Spleen (tissue), 11 donors: ENCODE data around the gene YAE1. TPM values are rescaled to one million over a fixed set of nuclear protein-coding genes. Genes with fewer than 3 reads are reported as not detected.

ENCODE experiments used
- DNase-seq: peaks from one replicate; pipeline ENCODE4 v3.0.0-alpha.2; 2020
- H3K27ac ChIP-seq, 8 donors: fragments of 200-600 bp; sonication (generic) in 7 of 8; 1 replicate in 4 of 8; 2 replicates in 4 of 8; pipeline versions ENCODE4 v1.5.0 to v1.8.0; 2016 to 2021; ENCODE audit warnings: inconsistent platforms in 4 of 8, mild to moderate bottlenecking in 4 of 8, moderate library complexity in 1 of 8
- H3K27me3 ChIP-seq, 7 donors: fragments of 200-600 bp; sonication (generic) in 6 of 7; replicated peaks in 1 of 7; 1 replicate in 4 of 7; 2 replicates in 3 of 7; pipeline versions ENCODE4 v1.5.0 to v1.8.0; 2016 to 2021; ENCODE audit warnings: inconsistent platforms in 3 of 7, mild to moderate bottlenecking in 1 of 7
- H3K36me3 ChIP-seq, 6 donors: fragments of 200-600 bp; sonication (generic) in 5 of 6; 1 replicate in 4 of 6; 2 replicates in 2 of 6; pipeline versions ENCODE4 v1.5.0 to v1.8.0; 2016 to 2021; ENCODE audit warnings: inconsistent platforms in 2 of 6
- H3K4me1 ChIP-seq, 6 donors: fragments of 200-600 bp; sonication (generic) in 5 of 6; 1 replicate in 3 of 6; 2 replicates in 3 of 6; pipeline versions ENCODE4 v1.5.0 to v1.8.0; 2016 to 2021; ENCODE audit warnings: inconsistent platforms in 3 of 6
- H3K4me3 ChIP-seq, 8 donors: fragments of 200-600 bp; sonication (generic) in 7 of 8; 1 replicate in 4 of 8; 2 replicates in 4 of 8; pipeline versions ENCODE4 v1.5.0 to v1.8.0; 2016 to 2021; ENCODE audit warnings: inconsistent platforms in 4 of 8, mild to moderate bottlenecking in 4 of 8, moderate library complexity in 2 of 8
- H3K9me3 ChIP-seq, 8 donors: fragments of 200-600 bp; sonication (generic) in 7 of 8; 1 replicate in 4 of 8; 2 replicates in 4 of 8; pipeline versions ENCODE4 v1.5.0 to v1.8.0; 2016 to 2021; ENCODE audit warnings: inconsistent platforms in 4 of 8
- POLR2A ChIP-seq, 3 donors: fragments of 450-650 bp; IDR thresholded peaks; one replicate each; pipeline ENCODE4 v1.5.1; 2017; ENCODE audit warnings: antibody characterized with exemption in 3 of 3, mild to moderate bottlenecking in 1 of 3
- POLR2AphosphoS5 ChIP-seq, 3 donors: sonication (generic); formaldehyde crosslinking; IDR thresholded peaks; one replicate each; pipeline ENCODE4 v1.5.1; 2017; ENCODE audit warnings: antibody characterized with exemption in 3 of 3
- WGBS, 5 donors: extraction: QIAGEN DNeasy Blood & Tissue Kit in 3 of 5; methylation state at CpG; one replicate each; pipeline versions ENCODE4 v1.1.5 to v1.1.7; 2013 to 2018; 5-methylcytosine and 5-hydroxymethylcytosine counted together
- intact Hi-C: fragments of 100-400 bp; cut with DNase I; formaldehyde crosslinking; loops from one replicate; pipeline ENCODE4 v1.15.0; 2023; ENCODE audit warnings: low total_unique reads
- polyA plus RNA-seq, 3 donors: library from polyadenylated mRNA; stranded (reverse); fragments of 200-250 nt; gene quantifications; one replicate each; pipeline ENCODE4 v1.2.1, GENCODE V29; 2013
- total RNA-seq, 7 donors: library from RNA; depleted of rRNA in 3 of 7; stranded (reverse); fragments of >200 nt in 3 of 7; fragmentation: NEBNext Ultra II Directional in 4 of 7; extraction: Animal tissue kit (Norgen Biotek cat#: 25700) in 4 of 7; gene quantifications; one replicate each; pipeline versions ENCODE4 v1.1.0 to v1.2.1, GENCODE V29; 2016 to 2021
- TF ChIP-seq, protein P1 (sequence below), 11 experiments: fragments of 200-600 bp in 7 of 11; fragments of 450-650 bp in 4 of 11; sonication (generic) in 4 of 11; IDR thresholded peaks in 8 of 11; conservative IDR thresholded peaks in 3 of 11; 1 replicate in 7 of 11; 2 replicates in 4 of 11; pipeline versions ENCODE4 v1.4.0 to v1.8.0; 2016 to 2021; ENCODE audit warnings: antibody characterized with exemption in 11 of 11, inconsistent platforms in 4 of 11, mild to moderate bottlenecking in 1 of 11
- donor health status: healthy with polysubstance abuse.
- donor health status: DM: no; HTN: no; CAD: no; lungs with moderate emphysema.
- donor health status: DM: no; HTN: no; CAD: no.
- donor health status: Bipolar disorder and iron deficiency.
- donor health status: healthy.
- donor health status: DM: no; HTN: no; CAD: no.
- donor health status: DM: yes; HTN: yes; CAD: no.

YAE1 gene
- total and polyA plus RNA-seq, 10 donors, result 13.2 to 21.8 (median 15.8) TPM

DNA sequence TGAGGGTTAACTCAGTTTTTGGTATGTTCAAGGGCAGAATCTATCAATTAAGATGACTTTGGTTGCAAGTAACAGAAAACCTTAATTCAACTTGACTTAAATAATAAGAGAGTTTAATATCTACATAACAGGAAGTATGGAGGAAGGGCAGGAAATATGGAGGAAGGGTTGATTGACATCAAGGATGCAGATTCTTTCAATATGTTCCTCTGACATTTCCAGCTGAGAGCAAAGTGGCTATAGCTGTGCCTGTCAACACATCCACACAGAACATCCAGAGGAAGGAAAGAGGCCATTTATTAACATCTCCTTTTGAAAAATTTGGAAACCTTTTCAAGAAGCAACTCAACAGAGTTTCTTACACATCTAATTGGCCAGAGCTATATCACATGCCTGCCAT, 37.7 kb downstream of the YAE1 start:
- no peak for DNase-seq
- TF ChIP-seq POLR2A (IDR thresholded peaks at IDR 0.05), result no peak
- TF ChIP-seq, protein P1, sequence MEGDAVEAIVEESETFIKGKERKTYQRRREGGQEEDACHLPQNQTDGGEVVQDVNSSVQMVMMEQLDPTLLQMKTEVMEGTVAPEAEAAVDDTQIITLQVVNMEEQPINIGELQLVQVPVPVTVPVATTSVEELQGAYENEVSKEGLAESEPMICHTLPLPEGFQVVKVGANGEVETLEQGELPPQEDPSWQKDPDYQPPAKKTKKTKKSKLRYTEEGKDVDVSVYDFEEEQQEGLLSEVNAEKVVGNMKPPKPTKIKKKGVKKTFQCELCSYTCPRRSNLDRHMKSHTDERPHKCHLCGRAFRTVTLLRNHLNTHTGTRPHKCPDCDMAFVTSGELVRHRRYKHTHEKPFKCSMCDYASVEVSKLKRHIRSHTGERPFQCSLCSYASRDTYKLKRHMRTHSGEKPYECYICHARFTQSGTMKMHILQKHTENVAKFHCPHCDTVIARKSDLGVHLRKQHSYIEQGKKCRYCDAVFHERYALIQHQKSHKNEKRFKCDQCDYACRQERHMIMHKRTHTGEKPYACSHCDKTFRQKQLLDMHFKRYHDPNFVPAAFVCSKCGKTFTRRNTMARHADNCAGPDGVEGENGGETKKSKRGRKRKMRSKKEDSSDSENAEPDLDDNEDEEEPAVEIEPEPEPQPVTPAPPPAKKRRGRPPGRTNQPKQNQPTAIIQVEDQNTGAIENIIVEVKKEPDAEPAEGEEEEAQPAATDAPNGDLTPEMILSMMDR (IDR thresholded peaks at IDR 0.05 in 8 of 11, conservative IDR thresholded peaks at IDR 0.05 in 3 of 11), result no peak
- TF ChIP-seq POLR2AphosphoS5 (IDR thresholded peaks at IDR 0.05), result no peak
- H3K4me1 ChIP-seq, result peaks cover 0 to 6% (median under 1%) of the 10 kb centered on the region in 6 donors
- H3K4me3 ChIP-seq, result no peak overlapping the region
- no peaks in the 10 kb centered on the region for H3K9me3 ChIP-seq
- H3K27ac ChIP-seq, result peak overlapping the region in 1 of 8 donors; percentile 34
- H3K27me3 ChIP-seq, result peaks cover 0 to 9% (median 0%) of the 10 kb centered on the region in 7 donors
- intact Hi-C loops, result no loop called here
- H3K36me3 ChIP-seq, result no peaks in the 10 kb centered on the region

DNA sequence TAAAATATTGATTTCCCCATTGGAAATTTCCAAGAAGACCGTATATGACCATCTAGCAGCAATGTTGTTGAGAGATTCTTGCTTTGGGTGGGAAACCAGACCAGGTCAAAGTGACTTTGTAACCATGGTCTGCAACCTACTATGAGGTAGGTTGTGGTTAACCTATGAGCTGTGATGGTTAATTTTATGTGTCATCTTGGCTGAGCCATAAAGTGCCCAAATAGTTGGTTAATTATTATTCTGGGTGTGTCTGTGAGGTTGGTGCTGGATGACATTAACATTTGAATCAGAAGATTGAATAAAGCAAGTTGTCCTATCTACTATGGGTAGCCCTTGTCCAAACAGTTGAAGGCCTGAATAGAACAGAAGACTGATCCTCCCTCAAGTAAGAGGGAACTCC, 38.9 kb downstream of the YAE1 start:
- Histone ChIP-seq H3K36me3 (no peaks in the 10 kb centered on the region), H3K9me3 (no peaks in the 10 kb centered on the region), H3K27ac (no peak overlapping the region), H3K27me3 (peaks cover 0 to 19% (median 0%) of the 10 kb centered on the region in 7 donors), H3K4me1 (peaks cover 6 to 15% (median 12%) of the 10 kb centered on the region in 6 donors), H3K4me3 (no peak overlapping the region)
- 89 to 92% (median 91%) methylated on average over 1 of the region's 1 CpG for WGBS, 5 donors
- intact Hi-C loops, result no loop called here
- no peak for DNase-seq
- TF ChIP-seq, protein P1 (IDR thresholded peaks at IDR 0.05 in 8 of 11, conservative IDR thresholded peaks at IDR 0.05 in 3 of 11), result no peak
- no peak for TF ChIP-seq POLR2A (IDR thresholded peaks at IDR 0.05)
- no peak for TF ChIP-seq POLR2AphosphoS5 (IDR thresholded peaks at IDR 0.05)

DNA sequence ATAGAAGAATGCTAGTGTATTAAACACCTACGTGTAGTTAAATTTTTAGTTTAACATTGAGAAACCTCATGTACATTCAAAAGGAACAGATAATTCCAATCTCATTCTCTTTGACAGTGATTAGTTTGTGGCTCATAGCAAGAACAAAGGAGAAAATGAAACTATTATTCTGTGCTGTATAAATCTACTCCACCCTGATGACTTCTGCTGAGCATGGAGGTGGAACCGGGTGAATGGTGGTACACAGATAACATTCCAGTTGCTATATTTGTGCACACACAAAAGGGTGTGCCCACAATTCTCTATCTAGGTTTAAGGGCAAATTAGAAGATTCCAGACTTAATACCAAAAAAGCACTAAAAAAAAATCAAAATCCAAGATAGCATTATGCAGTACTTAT, 40.1 kb downstream of the YAE1 start:
- Histone ChIP-seq H3K4me1 (peaks cover 6 to 15% (median 13%) of the 10 kb centered on the region in 6 donors), H3K27ac (no peak overlapping the region), H3K9me3 (no peaks in the 10 kb centered on the region), H3K36me3 (no peaks in the 10 kb centered on the region), H3K27me3 (peaks cover 0 to 32% (median 6%) of the 10 kb centered on the region in 7 donors), H3K4me3 (no peak overlapping the region)
- WGBS, 5 donors, result 78 to 82% (median 80%) methylated on average over 2 of the region's 2 CpGs
- intact Hi-C loops, result no loop called here
- DNase-seq, result no peak
- TF ChIP-seq, protein P1 (IDR thresholded peaks at IDR 0.05 in 8 of 11, conservative IDR thresholded peaks at IDR 0.05 in 3 of 11), result no peak
- TF ChIP-seq POLR2AphosphoS5 (IDR thresholded peaks at IDR 0.05), result no peak
- TF ChIP-seq POLR2A (IDR thresholded peaks at IDR 0.05), result no peak

GRCh38 chr7:39606941-39607340, 40.7 kb downstream of the YAE1 start:
- no peak for DNase-seq
- intact Hi-C loops, result no loop called here
- Histone ChIP-seq H3K9me3 (no peaks in the 10 kb centered on the region), H3K27me3 (peaks cover 0 to 37% (median 6%) of the 10 kb centered on the region in 7 donors), H3K27ac (no peak overlapping the region), H3K4me1 (peaks cover 6 to 15% (median 13%) of the 10 kb centered on the region in 6 donors), H3K4me3 (no peak overlapping the region), H3K36me3 (no peaks in the 10 kb centered on the region)
- TF ChIP-seq POLR2AphosphoS5 (IDR thresholded peaks at IDR 0.05), result no peak
- TF ChIP-seq, protein P1 (IDR thresholded peaks at IDR 0.05 in 8 of 11, conservative IDR thresholded peaks at IDR 0.05 in 3 of 11), result no peak
- no peak for TF ChIP-seq POLR2A (IDR thresholded peaks at IDR 0.05)
- 91 to 97% (median 95%) methylated on average over 2 of the region's 2 CpGs for WGBS, 5 donors
